Measurements from ENCODE around the gene ATXN7L2. TPM values are rescaled to one million over a fixed set of nuclear protein-coding genes. Genes with fewer than 3 reads are reported as not detected.
A peak's percentile ranks its signal among the peaks of the same experiment; 100 is the strongest.

Gene ATXN7L2
- total and polyA plus RNA-seq, 7 donors, result 4.4 to 14.1 (median 5.2) TPM

GRCh38 chr1:109503935-109504334 lies 20.2 kb downstream of the ATXN7L2 start:
- H3K4me3 ChIP-seq, result no peak overlapping the region
- H3K9me3 ChIP-seq, result no peaks in the 10 kb centered on the region
- H3K27me3 ChIP-seq (ENCODE audit: insufficient read depth in 3 of 3, low read length in 2 of 3), result no peaks in the 10 kb centered on the region
- intact Hi-C loops (cut with DNase I), result no loop called here
- WGBS, 3 donors, result 70 to 73% (median 70%) methylated on average over 5 of the region's 5 CpGs
- TF ChIP-seq CTCF (IDR thresholded peaks at IDR 0.05), result no peak
- DNase-seq, result no peak
- H3K27ac ChIP-seq, result no peak overlapping the region
- peaks cover 0 to 39% of the 10 kb centered on the region in 2 donors for H3K36me3 ChIP-seq (ENCODE audit: insufficient read depth in 1 of 2, low read depth in 1 of 2)
- ATAC-seq, result no peak
- H3K4me1 ChIP-seq, result peaks cover 46% of the 10 kb centered on the region

DNA sequence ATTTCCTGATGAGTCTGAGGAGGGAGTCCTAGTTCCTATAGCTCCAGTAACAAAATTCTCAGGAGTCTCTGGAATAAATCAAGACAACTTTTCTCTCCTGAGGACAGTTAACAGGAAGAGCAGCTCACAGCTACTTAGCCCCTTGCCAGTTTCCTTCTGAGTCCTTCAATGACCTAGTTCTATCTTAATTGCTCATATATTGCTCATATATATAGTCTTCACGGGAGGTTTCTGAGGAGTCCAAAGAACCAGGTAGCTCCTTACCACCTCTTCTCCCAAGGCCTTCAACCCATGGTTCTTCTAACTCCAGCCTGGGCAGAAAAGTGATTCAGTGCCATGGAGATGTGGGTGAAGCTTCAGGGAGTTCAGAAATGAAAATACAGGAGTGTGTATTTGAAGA lies 21.3 kb downstream of the ATXN7L2 start:
- Histone ChIP-seq H3K27ac (no peak overlapping the region), H3K4me3 (no peak overlapping the region), H3K9me3 (no peaks in the 10 kb centered on the region), H3K27me3 (ENCODE audit: insufficient read depth in 3 of 3, low read length in 2 of 3) (no peaks in the 10 kb centered on the region), H3K36me3 (ENCODE audit: insufficient read depth in 1 of 2, low read depth in 1 of 2) (peaks cover 0 to 34% of the 10 kb centered on the region in 2 donors), H3K4me1 (peaks cover 43% of the 10 kb centered on the region)
- DNase-seq (no peak), ATAC-seq (no peak)
- TF ChIP-seq CTCF (IDR thresholded peaks at IDR 0.05), result no peak
- intact Hi-C loops (cut with DNase I), result no loop called here
- 78 to 92% (median 90%) methylated on average over 1 of the region's 1 CpG for WGBS, 3 donors

GRCh38 chr1:109508001-109508872 lies 24.5 kb downstream of the ATXN7L2 start:
- Histone ChIP-seq H3K27ac (peak overlapping the region; percentile 85), H3K4me1 (peaks cover 44% of the 10 kb centered on the region), H3K4me3 (peak overlapping the region; percentile 83), H3K27me3 (ENCODE audit: insufficient read depth in 3 of 3, low read length in 2 of 3) (no peaks in the 10 kb centered on the region), H3K36me3 (ENCODE audit: insufficient read depth in 1 of 2, low read depth in 1 of 2) (peaks cover 0 to 21% of the 10 kb centered on the region in 2 donors), H3K9me3 (no peaks in the 10 kb centered on the region)
- TF ChIP-seq CTCF (IDR thresholded peaks at IDR 0.05), result no peak
- DNase-seq, result peak in 1 of 2 donors; percentile 60
- intact Hi-C loops (cut with DNase I), result no loop called here
- 44 to 64% (median 49%) methylated on average over 25 of the region's 25 CpGs for WGBS, 3 donors
- ATAC-seq, result peak in 3 of 4 donors; percentile 27 to 71 (median 59)

GRCh38 chr1:109508873-109509175 lies 25.1 kb downstream of the ATXN7L2 start:
- ATAC-seq, result peak in 1 of 4 donors; percentile 20
- Histone ChIP-seq H3K27ac (peak overlapping the region; percentile 85), H3K36me3 (ENCODE audit: insufficient read depth in 1 of 2, low read depth in 1 of 2) (peaks cover 0 to 21% of the 10 kb centered on the region in 2 donors), H3K9me3 (no peaks in the 10 kb centered on the region), H3K4me3 (peak overlapping the region; percentile 83), H3K4me1 (peaks cover 44% of the 10 kb centered on the region), H3K27me3 (ENCODE audit: insufficient read depth in 3 of 3, low read length in 2 of 3) (no peaks in the 10 kb centered on the region)
- WGBS, 3 donors, result 8 to 44% (median 25%) methylated on average over 7 of the region's 7 CpGs
- no peak for DNase-seq
- intact Hi-C loops (cut with DNase I), result no loop called here
- no peak for TF ChIP-seq CTCF (IDR thresholded peaks at IDR 0.05)

All from psoas muscle (tissue), 8 donors.